Activated CD4-positive, alpha-beta T cell treated with anti-CD3 and anti-CD28 coated beads, Interleukin-2, amount 50 U/mL, for 1 hour (primary cell): ENCODE results near the gene STEAP3.
"Not testable (repeated sequence)": the region's sequence is repeated elsewhere in the genome, so short reads cannot be mapped to it uniquely, and the experiment has no call there.

Experiments used
- DNase-seq: peaks from one replicate; pipeline ENCODE4 v3.0.0-alpha.2; 2020

STEAP3 gene

DNA sequence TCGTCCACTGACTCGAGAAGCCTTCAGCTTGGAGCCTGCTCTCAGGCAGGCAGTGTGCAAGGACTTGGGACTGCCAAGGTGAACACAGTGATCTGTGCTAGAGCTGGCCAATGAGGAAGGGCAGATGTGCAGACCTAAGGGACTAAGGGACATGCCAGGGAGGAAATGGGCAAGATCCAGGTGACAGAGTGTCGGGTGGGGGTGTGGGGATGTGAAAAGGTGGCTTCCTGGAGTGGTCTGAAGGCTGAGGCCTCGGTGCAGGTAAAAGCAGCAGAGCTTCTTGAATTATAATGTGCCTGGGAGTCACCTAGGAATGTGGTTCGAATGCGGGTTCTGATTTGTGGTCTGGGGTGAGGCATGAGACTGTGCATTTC is 42.0 kb downstream of the STEAP3 start:
- DNase-seq: no peak

DNA sequence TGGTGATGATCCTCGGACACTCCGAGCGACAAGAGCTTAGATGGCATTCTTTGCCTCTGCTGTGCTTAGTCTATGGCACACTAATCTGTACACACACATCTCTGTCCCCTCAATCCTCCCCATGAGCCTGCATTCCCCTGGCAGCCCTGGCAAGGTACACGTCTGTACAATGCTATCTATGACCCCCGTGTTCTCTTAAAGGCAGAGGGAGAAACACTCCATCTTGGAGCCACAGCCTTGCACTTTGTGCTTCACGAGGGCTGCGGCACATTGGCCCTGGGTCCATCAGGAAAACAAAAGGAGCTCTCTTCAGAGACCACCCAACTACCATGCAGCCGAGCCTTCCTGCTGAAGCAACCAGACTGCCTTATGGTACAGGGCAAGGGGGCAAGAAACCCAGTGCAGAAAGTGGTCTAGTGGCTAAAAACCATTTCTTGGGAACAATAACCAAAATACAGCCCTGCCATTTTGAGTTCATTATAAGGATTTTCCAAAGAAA is 42.5 kb downstream of the STEAP3 start:
- no peak for DNase-seq

DNA sequence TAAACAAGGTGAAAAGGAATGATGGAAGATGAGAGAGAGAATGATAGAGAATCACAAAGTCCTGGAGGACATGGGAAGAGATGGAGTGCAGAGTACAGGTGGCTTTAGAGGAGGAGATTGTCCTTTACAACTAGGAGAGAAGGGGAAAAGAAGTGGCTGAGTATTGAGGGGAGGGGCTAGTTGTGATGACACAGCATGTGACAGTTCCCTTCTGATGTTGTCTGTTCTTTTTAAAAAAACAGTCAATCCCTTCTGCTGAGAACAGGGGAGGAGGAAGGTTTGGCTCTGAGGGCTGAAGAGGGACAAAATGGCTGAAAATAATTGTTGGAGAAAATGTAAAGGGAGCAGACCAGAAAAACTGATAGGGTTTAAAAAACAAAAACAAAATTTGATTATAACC is 44.0 kb downstream of the STEAP3 start:
- DNase-seq: no peak

DNA sequence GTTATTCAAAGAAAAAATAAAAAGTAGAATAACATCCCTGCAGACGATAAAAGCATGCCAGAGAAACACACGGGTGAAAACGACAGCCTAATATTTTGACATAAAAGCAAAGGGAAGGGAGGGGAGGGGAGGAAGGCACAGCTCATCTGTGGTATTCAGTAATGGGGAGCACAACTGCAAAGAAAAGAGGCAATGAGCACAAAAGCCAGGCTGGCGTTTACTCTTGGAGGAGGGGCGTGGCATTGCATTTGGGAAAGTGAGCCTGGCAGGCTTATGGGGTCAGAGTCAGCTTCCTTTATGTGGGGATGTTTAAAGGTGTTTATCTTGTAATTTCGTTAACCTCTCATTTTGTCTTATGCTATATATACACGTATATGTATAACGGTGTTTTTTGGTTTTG is 53.2 kb downstream of the STEAP3 start:
- DNase-seq: no peak

DNA sequence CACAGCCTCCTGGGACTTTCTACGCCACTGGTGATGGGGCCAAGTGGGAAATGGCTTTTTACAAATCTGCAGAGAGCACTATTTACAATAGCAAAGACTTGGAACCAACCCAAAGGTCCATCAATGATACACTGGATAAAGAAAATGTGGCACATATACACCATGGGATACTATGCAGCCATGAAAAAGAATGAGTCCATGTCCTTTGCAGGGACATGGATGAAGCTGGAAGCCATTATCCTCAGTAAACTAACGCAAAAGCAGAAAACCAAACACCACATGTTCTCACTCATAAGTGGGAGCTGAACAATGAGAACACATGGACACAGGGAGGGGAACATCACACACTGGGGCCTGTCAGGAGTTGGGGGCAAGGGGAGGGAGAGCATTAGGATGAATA is 54.8 kb downstream of the STEAP3 start:
- DNase-seq: not testable (repeated sequence)

DNA sequence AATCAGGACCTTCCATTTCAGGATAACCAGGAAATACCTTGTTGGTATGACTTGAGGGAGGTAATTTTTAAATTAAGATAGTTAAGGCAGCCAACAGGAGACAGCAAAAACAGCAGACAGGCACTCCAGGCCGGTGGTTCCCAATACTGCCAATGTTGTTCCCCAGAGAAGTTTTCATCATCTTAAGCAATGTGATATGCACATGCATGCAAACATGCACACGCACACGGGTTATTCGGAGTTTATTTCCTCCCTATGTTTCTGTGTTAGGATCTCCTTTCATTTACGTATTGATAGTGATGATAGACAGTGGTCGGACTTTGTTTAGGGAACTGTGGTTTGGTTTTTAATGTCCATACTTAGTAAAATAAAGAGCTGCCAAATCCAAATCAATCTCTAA is 55.3 kb downstream of the STEAP3 start:
- no peak for DNase-seq

DNA sequence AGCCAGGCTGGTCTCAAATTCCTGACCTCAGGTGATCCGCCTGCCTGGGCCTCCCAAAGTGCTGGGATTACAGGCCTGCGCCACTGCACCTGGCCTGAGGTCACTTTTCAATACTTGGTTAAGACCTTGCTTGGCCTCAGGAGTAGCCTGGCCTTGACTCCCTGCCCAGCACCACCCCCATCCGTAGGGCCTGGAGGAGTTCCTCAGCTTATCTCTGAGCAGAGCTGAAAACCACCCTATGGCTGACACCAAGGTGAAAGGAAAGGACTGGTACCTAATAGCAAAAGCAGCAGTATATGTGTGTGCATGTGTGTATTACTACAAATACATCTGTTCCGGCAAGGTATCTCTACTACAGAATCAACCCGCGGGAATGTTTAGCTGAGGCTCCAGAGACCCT is 56.0 kb downstream of the STEAP3 start:
- no peak for DNase-seq

DNA sequence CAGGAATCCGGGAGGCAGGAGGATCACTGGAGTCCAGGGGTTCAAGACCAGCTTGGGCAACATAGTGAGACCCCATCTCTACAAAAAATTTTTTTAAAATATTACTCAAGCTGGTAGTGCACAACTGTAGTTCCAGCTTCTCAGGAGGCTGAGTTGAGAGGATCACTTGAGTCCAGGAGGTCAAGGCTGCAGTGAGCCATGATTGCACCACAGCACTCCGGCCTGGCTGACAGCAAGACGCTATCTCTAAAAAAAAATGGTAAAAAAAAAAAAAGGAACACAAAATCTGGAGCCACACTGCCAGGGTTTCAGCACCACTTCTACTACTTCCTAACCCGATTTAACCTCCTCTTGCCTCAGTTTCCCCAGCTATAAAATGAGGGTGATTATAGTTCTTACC is 57.0 kb downstream of the STEAP3 start:
- DNase-seq: no peak

DNA sequence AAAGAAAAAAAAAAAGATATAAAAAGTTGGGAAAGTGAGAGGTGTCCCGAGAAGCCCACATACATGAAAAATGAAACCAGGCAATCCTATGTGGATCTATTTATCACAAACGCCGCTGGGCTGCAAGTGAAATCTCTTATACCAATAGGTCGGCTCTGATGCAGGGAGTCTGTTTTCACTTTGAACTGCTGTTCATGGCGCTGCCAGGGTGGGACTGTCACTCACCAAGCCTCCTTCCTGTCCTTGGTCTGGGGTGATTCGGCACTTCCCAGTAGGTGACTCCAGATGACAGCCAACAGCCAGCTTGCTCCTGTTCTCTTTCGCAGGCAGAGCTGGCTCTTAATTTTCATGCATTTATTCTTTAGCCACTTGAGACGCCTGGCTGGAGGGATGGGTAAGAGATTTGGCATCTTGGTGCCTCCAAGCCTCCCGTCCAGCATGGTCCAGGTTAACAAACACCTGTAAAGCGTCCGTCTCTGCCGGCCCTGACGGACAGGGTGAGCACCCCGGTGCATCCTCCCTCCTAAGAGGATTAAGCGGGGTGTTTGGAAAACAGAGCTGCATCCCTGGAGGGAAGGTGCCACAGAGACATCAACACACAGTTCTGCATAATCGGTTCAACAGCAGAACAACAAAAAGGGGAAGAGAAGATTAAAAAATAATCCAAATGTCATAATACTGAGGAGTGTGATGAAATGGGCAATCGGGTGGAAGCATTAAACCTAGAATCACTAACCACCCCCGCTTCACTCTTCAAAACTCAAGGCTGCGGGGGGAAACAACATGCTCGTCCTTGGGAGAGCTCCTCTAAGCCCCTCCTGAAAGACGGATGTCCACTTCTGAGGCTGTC is 58.7 kb downstream of the STEAP3 start:
- no peak for DNase-seq

DNA sequence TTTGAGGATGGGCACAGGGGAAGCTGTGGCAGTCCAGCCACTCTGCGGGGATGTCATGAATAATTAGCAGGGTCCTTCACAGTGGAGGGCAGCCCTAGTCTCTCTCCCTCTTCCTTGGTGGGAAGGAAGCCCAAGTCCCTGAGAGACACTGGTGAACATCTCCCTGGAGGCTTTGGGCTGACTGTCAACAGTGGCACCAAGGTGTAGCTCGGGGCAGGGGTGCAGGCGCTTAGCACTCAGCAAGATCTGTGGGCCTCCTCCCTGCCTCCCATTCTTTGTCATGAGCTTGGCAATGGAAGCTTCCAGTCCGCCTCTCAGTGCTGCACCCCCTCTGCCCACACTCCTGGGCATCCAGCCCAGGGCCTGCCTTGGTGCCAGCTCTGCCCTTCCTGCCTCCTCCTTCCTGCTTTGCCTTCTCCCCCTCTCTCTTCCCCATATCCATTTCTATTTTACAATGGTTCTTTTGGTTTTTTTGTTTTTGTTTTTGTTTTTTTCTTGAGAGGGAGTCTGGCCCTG is 59.4 kb downstream of the STEAP3 start:
- DNase-seq: no peak

DNA sequence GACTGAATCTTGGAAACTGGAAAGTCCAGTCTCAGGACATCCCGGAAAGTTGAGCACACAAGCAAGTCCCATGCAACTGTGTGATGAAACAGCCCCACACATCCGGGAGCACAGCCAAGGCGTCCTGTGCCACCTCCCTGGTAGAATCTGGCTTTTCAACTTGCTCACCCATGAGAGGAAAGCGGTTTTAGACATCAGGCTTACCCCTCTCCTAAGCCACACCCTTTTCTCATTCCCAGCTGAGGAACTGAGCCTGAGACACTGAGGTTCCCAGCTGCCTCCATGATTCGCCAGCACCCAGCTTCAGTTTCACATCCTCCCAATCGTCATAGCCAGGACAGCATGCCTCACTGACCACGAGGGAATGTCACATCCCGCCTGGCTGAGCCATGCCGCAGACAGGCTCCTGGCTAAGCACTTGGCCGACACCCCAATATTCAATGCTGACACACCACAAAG is 60.3 kb downstream of the STEAP3 start:
- no peak for DNase-seq

DNA sequence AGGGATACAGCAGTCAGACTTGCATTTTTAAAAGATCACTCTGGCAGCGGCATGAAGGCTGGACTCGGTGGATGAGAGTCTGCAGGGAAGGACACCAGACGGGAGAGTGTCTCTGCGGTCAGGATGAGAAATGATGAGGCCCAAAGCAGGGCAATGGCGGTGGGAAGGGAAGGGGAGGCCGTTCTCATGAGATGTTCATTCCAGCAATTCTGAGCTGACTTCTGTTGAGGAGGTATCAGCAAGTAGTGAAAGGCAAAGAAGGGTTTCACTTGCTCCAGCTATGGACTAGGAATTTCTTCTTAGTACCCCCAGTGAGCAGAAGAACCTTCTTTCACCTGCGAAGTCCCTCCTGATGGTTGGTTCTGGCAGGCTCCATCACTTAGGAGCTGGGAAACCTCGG is 63.0 kb downstream of the STEAP3 start:
- DNase-seq: no peak

DNA sequence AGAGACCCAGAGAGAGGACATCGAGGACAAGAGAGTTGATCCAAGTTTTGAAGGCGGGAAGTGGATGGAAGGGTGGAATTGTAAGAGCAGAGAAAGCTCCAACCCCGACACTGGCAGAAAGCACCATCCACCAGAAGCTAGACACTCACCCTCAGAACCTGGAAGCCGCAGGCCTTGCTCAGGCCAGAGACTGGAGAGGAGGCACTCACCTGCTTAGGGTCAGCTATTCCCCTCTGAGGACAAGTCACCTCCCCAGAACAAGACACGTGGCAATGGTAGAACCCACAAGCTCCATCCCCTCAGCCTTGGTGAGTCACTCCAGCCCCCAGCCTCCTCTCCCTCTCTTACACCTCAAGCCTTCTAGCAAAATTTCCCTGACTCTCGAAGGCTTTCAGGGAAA is 64.9 kb downstream of the STEAP3 start:
- DNase-seq: no peak

DNA sequence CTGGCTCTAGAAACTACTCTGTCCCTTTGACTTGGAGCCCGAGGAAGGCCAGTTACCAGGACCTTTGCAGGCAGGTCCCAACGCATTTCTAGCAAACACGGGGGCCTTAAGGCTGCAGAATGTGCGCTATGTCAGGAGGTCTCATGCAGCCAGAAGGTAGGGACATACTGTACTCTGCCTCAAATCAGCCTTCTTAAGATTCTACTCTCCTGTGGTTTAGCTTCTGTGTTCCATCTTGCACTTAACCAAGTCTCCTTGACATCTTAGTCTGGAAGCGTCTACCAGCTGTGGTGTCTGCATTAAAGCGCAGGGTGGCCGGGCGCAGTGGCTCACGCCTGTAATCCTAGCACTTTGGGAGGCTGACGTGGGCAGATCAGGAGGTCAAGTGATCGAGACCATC is 65.5 kb downstream of the STEAP3 start:
- no peak for DNase-seq

DNA sequence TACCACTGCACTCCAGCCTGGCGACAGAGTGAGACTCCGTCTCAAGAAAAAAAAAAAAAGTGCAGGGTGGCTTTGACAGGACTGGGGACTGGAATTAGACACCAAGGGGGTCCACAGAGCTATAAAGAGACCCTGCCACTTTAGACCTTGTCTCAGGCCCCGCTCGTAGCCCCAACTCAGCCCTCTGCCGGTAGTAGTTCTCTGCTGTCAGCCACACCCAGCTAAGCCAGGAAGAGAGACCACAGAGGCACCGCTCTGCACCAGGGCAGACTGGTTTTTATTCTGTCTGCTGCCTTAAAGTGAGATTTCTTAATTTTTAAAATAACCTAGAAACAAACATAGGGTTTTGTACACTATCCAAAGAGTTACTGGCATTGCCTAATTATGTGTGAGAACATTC is 66.0 kb downstream of the STEAP3 start:
- DNase-seq: no peak

DNA sequence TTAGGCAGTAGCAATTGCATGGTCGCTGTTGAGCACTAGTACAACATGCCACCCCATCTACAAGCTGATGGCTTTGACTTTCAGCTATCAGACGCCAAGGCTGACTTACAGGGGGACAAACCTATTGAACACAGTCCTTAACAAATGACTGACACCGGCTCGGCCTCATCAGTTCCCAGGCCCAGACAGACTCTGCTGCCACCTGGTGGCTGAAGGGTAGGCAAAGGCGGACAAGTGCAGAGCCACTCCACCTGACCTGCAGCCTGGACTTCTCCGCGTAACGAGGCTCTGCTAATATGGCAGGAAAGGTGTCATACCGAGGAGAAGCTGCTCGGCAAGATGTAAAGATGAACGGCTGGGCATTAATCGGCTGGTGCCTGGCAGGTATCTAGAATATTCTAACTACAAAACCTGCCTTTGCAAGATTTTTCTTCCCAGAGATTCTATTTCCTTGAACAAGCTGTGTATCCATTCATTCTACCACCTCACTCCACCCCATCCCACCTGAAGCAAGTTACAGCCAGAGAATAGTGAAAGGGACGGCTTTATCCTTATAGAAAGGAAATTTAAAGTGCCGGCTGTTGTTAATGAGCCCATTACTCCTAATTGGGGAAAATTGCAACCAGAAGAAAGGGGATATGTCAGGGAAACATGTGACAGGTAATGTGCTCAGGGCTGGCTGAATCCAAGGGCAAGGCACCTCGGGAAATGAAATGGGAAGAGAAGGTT is 67.4 kb downstream of the STEAP3 start:
- DNase-seq: peak; percentile 73

DNA sequence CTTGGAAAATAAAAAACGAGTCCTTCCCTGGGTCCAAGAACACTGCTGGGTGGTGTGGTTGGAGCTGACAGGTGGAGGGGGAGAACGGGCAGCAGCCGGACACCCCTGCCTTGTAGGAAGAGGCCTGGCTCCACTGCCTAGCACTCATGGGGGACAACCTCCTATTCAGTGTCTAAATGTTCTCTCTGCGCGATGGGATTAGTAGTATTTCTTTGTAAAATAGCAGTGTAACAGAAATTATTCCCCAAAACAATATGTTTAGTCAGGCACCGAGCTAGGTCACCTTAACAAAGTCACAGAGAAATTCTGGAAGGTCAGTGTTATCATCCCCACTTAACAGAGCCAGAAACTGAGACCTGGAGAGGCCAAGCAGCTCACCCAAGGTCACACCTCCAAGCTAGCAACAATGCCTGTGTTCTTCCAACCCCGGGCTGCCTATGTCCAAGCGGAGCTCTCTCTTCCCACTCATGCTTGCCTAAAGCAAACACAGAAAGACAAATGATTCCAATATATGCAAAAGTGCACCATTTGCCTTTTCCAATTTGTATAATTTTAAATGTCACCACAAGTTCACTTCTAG is 68.0 kb downstream of the STEAP3 start:
- no peak for DNase-seq

DNA sequence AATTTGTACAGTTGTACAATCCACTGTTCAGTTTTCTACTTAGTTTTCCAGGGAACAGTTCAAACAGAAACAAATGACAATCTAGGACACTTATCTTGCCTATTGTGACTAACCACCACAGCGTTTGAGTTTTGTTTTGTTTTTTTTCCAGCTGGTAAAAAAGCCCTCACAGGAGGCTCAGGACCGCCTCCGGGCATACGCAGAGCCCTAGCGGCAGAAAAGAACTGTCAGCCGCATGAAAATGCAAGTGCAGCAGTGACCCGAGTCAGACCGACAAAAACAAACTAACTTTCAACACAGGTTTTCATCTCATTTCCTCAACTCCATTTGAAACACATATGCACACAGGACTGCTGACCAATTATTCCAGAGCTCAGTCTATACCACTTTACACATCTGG is 68.6 kb downstream of the STEAP3 start:
- DNase-seq: no peak

DNA sequence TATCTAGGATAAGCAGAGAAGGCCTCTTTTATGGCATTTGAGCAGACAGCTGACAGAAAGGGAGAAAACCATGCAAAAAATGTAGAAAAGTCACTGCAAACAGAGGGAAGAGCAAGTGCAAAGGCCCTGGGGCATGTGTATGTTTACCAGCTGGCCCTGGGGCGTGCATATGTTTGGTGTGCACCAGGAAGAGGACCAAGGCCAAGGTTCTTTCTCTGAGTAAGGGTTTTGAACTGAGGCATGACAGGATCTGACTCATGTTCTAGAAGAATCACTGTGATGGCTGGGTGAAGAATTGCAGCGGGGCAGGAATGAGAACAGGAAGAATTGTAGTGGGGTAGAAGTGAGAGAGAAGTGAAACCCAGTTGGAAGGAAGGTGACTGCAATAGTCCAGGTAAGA is 69.6 kb downstream of the STEAP3 start:
- DNase-seq: no peak

DNA sequence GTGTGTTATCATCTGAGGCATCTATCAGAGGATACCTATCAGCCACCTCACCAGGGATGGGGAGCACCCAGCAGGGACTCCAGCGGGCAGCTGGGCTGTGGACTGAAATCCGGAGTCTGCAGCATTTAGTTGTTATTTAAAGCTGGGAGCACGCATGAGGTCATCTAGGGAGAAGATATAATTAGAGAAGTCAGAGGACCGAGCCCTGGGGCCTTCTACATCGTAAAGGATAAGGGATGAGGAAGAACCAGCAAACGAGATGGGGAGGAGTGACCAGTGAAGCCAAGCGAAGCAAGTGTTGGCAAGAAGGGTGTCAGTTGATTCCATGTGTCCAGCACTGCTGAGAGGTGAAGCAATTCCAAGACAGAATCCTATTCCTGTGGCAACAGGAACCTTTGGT is 70.3 kb downstream of the STEAP3 start:
- DNase-seq: no peak

DNA sequence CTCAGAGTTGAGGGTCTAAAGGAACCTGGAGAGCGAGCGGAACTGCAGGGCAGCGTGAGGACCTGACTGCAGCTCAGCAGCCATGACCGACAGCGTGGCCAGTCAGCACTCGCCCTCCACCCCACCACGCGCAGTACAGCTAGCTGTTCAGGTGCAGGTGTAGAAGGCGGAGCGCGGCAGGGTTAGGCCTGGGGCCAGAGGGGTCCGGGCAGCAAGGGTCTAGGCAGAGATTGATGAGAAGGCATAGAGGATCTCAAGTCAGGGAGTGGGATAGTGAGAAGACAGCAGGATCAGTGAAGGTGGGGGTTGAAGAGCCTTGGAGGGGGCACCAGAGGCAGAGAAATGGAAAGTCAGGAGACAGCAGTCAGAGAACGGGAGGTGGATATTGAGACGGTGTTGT is 71.0 kb downstream of the STEAP3 start:
- no peak for DNase-seq

DNA sequence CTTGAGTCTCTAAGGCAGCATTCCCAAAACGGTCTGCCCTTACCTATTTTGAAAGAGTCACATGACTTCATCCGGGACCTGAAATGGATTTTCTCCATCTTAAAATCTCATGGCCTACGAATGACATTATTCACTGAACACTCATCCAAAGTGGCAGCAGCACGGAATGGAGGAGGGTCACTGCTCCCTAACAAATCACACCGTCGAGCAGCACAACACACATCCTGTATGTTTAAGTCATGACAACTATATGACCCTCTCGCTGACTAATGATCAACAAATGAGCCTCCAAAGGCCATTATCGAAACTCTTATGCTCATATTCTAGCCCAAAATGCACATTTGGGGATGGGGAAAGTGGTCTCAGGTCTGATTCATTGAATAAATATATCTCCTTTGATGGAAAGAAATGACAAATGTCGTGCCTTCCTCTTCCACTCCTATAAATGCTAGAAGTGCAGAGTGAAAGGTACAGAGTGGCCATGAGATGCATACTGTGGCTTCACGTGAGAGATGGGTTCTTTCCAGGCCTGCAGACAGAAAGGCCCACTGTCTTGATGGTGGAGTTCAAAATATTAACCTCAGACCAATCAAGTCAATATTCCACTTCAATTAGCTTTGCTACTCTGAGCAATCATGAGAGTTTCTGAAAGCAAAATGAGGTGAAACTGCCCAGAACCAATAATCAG is 72.2 kb downstream of the STEAP3 start:
- no peak for DNase-seq

DNA sequence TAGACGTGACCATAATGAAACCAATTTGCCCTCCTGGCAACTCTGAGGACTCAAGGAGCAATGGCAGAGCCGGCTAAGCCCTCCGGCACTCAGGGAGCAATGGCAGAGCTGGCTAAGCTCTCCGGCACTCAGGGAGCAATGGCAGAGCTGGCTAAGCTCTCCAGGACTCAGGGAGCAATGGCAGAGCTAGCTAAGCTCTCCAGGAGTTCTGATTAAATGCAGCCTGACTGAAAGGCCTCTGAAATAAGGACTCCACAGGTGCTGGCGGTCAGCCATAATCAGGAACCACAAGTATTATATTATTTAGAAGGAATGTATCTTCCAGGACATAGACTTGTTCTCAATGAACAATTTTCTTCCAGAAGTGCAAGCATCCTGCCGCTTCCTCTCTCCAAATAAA is 77.8 kb downstream of the STEAP3 start:
- no peak for DNase-seq
